GM23338 (cell line): Measurements from ENCODE around the gene PPFIA4. TPM values are rescaled to one million over a fixed set of nuclear protein-coding genes. Genes with fewer than 3 reads are reported as not detected.

ENCODE experiments used
- CTCF ChIP-seq, 2 experiments: fragments of 200-600 bp in 1 of 2; sonication (generic) in 1 of 2; conservative IDR thresholded peaks; 2 replicates each; pipeline versions ENCODE4 v1.5.1 to v1.6.1; 2016 to 2017; ENCODE audit warnings: antibody characterized with exemption in 2 of 2, low read depth in 2 of 2, mild to moderate bottlenecking in 2 of 2, moderate library complexity in 1 of 2
- ETS1 ChIP-seq: IDR thresholded peaks from 2 replicates; pipeline ENCODE4 v1.6.1; 2016; ENCODE audit warnings: antibody characterized with exemption
- EZH2phosphoT487 ChIP-seq: fragments of 200-600 bp; sonication (generic); IDR thresholded peaks from one replicate; pipeline ENCODE4 v1.8.1; 2018; ENCODE audit warnings: antibody characterized with exemption; ENCODE audit not compliant: unreplicated experiment
- JUNB ChIP-seq: IDR thresholded peaks from one replicate; pipeline ENCODE4 v1.6.1; 2016; ENCODE audit warnings: antibody characterized with exemption; ENCODE audit not compliant: unreplicated experiment
- POLR2AphosphoS5 ChIP-seq: IDR thresholded peaks from 2 replicates; pipeline ENCODE4 v1.6.1; 2016; ENCODE audit warnings: antibody characterized with exemption, low read depth
- STAT1 ChIP-seq: IDR thresholded peaks from one replicate; pipeline ENCODE4 v1.6.1; 2016; ENCODE audit warnings: antibody characterized with exemption; ENCODE audit not compliant: unreplicated experiment
- ZNF331 ChIP-seq: fragments of 250-450 bp; sonication (Bioruptor Pico); IDR thresholded peaks from 2 replicates; pipeline ENCODE4 v1.5.0; 2020; ENCODE audit warnings: low read depth, mild to moderate bottlenecking, moderate library complexity
- ZNF462 ChIP-seq: fragments of 250-450 bp; sonication (Bioruptor Pico); IDR thresholded peaks from 2 replicates; pipeline ENCODE4 v1.5.0; 2020; ENCODE audit warnings: mild to moderate bottlenecking, moderate library complexity
- polyA plus RNA-seq: library from polyadenylated mRNA; unstranded; fragments of >200 nt; fragmentation: Nextera tagmentation; extraction: Ambion mirVana; gene quantifications from 2 replicates; pipeline ENCODE4 v1.2.1, GENCODE V29; 2016
- total RNA-seq: library from RNA; depleted of rRNA; stranded (reverse); fragments of >200 nt; shearing (Covaris generic); gene quantifications from 2 replicates; pipeline ENCODE4 v1.2.3, GENCODE V29; 2014

The PPFIA4 gene
- total and polyA plus RNA-seq, 2 experiments from 2014 or later = 1.3 to 7.6 TPM

GRCh38 chr1:203086992-203087763 lies 60.9 kb downstream of the PPFIA4 start (continued):
- no peak for TF ChIP-seq ZNF462
- no peak for TF ChIP-seq ZNF331
- TF ChIP-seq JUNB = no peak
- TF ChIP-seq STAT1 = no peak
- TF ChIP-seq EZH2phosphoT487 = no peak
- no peak for TF ChIP-seq POLR2AphosphoS5
- TF ChIP-seq CTCF (conservative IDR thresholded peaks at IDR 0.05; ENCODE audit: low read depth in 2 of 2) = no peak
- no peak for TF ChIP-seq ETS1
